HCT116 (cell line): ENCODE measurements around the gene GDPD5. TPM values are rescaled to one million over a fixed set of nuclear protein-coding genes. Genes with fewer than 3 reads are reported as not detected.

ENCODE experiments used
- ATAC-seq: fragments of 200-7000 bp; cut with Tn5 transposase; 2 replicates; pipeline ENCODE4 v1.9.1; 2020; ENCODE audit warnings: mild to moderate bottlenecking, moderate library complexity
- BruUV-seq: library from RNA; stranded (reverse); fragments of 400-500 nt; replicated peaks from 2 replicates; lab custom pipeline; 2021; lab: Mats Ljungman, UMichigan
- CTCF ChIA-PET: fragments of 300-600 bp; sonication (Branson Sonifier 250); formaldehyde crosslinking; loops from one replicate; lab custom pipeline; 2021; ENCODE audit warnings: antibody characterized with exemption; lab: Charles Lee
- POLR2A ChIA-PET: fragments of 300-600, 350-600 bp; sonication (Branson Sonifier 250); formaldehyde crosslinking; loops from one replicate; lab custom pipeline; 2021; ENCODE audit warnings: antibody characterized with exemption; lab: Charles Lee
- RAD21 ChIA-PET, 2 experiments: fragments of 300-600 bp; sonication (Branson Sonifier 250); formaldehyde crosslinking; loops; one replicate each; lab custom pipeline; 2023; ENCODE audit warnings: low total read pairs in 2 of 2; ENCODE audit not compliant: uncharacterized antibody in 2 of 2, unreplicated experiment in 2 of 2, low non-redundant PET in 1 of 2; lab: Charles Lee
- DNase-seq: peaks from one replicate; pipeline ENCODE4 v3.0.0-alpha.2; 2010; ENCODE audit warnings: low read depth, low spot score
- H2AFZ ChIP-seq: fragments of 200-600 bp; shearing (Covaris generic), sonication (generic); 2 replicates; pipeline ENCODE4 v1.6.1; 2017; ENCODE audit warnings: low read depth, mixed run types, mixed read lengths, antibody characterized with exemption, low read length; ENCODE audit not compliant: poor library complexity, severe bottlenecking
- H3K27ac ChIP-seq: 2 replicates; pipeline ENCODE4 v1.5.1; 2012; ENCODE audit warnings: low read depth, low read length
- H3K27me3 ChIP-seq: fragments of 200-600 bp; sonication (generic); 2 replicates; pipeline ENCODE4 v1.6.1; 2016; ENCODE audit warnings: mixed run types, low read length, mixed read lengths; ENCODE audit not compliant: insufficient read depth
- H3K36me3 ChIP-seq, 2 experiments: fragments of 200-500 bp in 1 of 2; fragments of 200-600 bp in 1 of 2; sonication (Bioruptor generic) in 1 of 2; sonication (generic) in 1 of 2; 2 replicates each; pipeline versions ENCODE4 v1.5.1 to v1.6.1; 2014 to 2016; ENCODE audit warnings: low read length in 2 of 2, inconsistent platforms in 1 of 2, mixed read lengths in 1 of 2, mixed run types in 1 of 2; ENCODE audit not compliant: insufficient read depth in 2 of 2, control insufficient read depth in 1 of 2
- H3K4me1 ChIP-seq, 2 experiments: fragments of 200-600 bp in 1 of 2; sonication (generic) in 1 of 2; 2 replicates each; pipeline versions ENCODE4 v1.5.1 to v1.6.1; 2012 to 2017; ENCODE audit warnings: low read length in 2 of 2, inconsistent platforms in 1 of 2, mild to moderate bottlenecking in 1 of 2, mixed read lengths in 1 of 2, mixed run types in 1 of 2, moderate library complexity in 1 of 2; ENCODE audit not compliant: insufficient read depth in 2 of 2, control insufficient read depth in 1 of 2
- H3K4me2 ChIP-seq: fragments of 200-600 bp; sonication (generic); 2 replicates; pipeline ENCODE4 v1.6.1; 2017; ENCODE audit warnings: mixed run types, low read length, mixed read lengths
- H3K4me3 ChIP-seq, 2 experiments: fragments of 200-600 bp in 1 of 2; sonication (generic) in 1 of 2; replicated peaks in 1 of 2; 2 replicates each; pipeline ENCODE4 v1.5.1; 2011 to 2016; ENCODE audit warnings: low read length in 2 of 2, control low read depth in 1 of 2, low read depth in 1 of 2, mild to moderate bottlenecking in 1 of 2, mixed read lengths in 1 of 2, mixed run types in 1 of 2
- H3K79me2 ChIP-seq: fragments of 200-600 bp; sonication (generic); 2 replicates; pipeline ENCODE4 v1.6.1; 2017; ENCODE audit warnings: mild to moderate bottlenecking, mixed run types, low read length, moderate library complexity, mixed read lengths; ENCODE audit not compliant: insufficient read depth
- H3K9ac ChIP-seq: fragments of 200-600 bp; sonication (generic); 2 replicates; pipeline ENCODE4 v1.6.1; 2016; ENCODE audit warnings: low read length, mixed read lengths
- H3K9me2 ChIP-seq: fragments of 200-600 bp; sonication (generic), shearing (Covaris generic); 2 replicates; pipeline ENCODE4 v1.6.1; 2017; ENCODE audit warnings: mixed run types, mild to moderate bottlenecking, moderate library complexity; ENCODE audit not compliant: insufficient read depth
- H3K9me3 ChIP-seq, 2 experiments: fragments of 200-500 bp in 1 of 2; fragments of 200-600 bp in 1 of 2; sonication (Bioruptor generic) in 1 of 2; sonication (generic) in 1 of 2; 2 replicates each; pipeline ENCODE4 v1.6.1; 2014 to 2017; ENCODE audit warnings: low read length in 2 of 2, mixed read lengths in 2 of 2, inconsistent platforms in 1 of 2, low read depth in 1 of 2, mild to moderate bottlenecking in 1 of 2, mixed run types in 1 of 2, moderate library complexity in 1 of 2; ENCODE audit not compliant: control insufficient read depth in 1 of 2, insufficient read depth in 1 of 2
- H4K20me1 ChIP-seq: fragments of 200-600 bp; sonication (generic), shearing (Covaris generic); 2 replicates; pipeline ENCODE4 v1.6.1; 2017; ENCODE audit warnings: mixed run types, mild to moderate bottlenecking, moderate library complexity; ENCODE audit not compliant: insufficient read depth
- CEBPB ChIP-seq: IDR thresholded peaks from 2 replicates; pipeline ENCODE4 v1.6.1; 2012; ENCODE audit warnings: low read depth
- EGR1 ChIP-seq: IDR thresholded peaks from 2 replicates; pipeline ENCODE4 v1.6.1; 2012; ENCODE audit warnings: low read depth
- ELF1 ChIP-seq: IDR thresholded peaks from 2 replicates; pipeline ENCODE4 v1.6.1; 2012; ENCODE audit warnings: low read depth, borderline replicate concordance
- EZH2phosphoT487 ChIP-seq: fragments of 200-600 bp; IDR thresholded peaks from 2 replicates; pipeline ENCODE4 v1.6.1; 2018; ENCODE audit warnings: antibody characterized with exemption, borderline replicate concordance
- FOSL1 ChIP-seq: IDR thresholded peaks from 2 replicates; pipeline ENCODE4 v1.6.1; 2012; ENCODE audit warnings: low read depth
- JUND ChIP-seq: IDR thresholded peaks from 2 replicates; pipeline ENCODE4 v1.6.1; 2012
- POLR2AphosphoS5 ChIP-seq: IDR thresholded peaks from 2 replicates; pipeline ENCODE4 v1.6.1; 2011; ENCODE audit warnings: mild to moderate bottlenecking, low read depth, low read length, moderate library complexity
- SIN3A ChIP-seq: IDR thresholded peaks from 2 replicates; pipeline ENCODE4 v1.6.1; 2012; ENCODE audit warnings: low read depth
- SP1 ChIP-seq: IDR thresholded peaks from 2 replicates; pipeline ENCODE4 v1.6.1; 2012; ENCODE audit warnings: low read depth
- SRF ChIP-seq: IDR thresholded peaks from 2 replicates; pipeline ENCODE4 v1.6.1; 2012; ENCODE audit warnings: low read depth
- TCF7L2 ChIP-seq: IDR thresholded peaks from 2 replicates; pipeline ENCODE4 v1.7.0; 2011; ENCODE audit warnings: borderline replicate concordance, inconsistent platforms; ENCODE audit not compliant: insufficient read depth, insufficient read length; ENCODE audit errors: extremely low read depth
- ZFX ChIP-seq: fragments of 450-650 bp; IDR thresholded peaks from 2 replicates; pipeline ENCODE4 v1.6.1; 2017
- intact Hi-C: fragments of 100-400 bp; cut with micrococcal nuclease; formaldehyde crosslinking; loops from 2 replicates; pipeline ENCODE4 v1.10.0; 2022
- total RNA-seq: library from RNA; stranded (reverse); gene quantifications from one replicate; pipeline ENCODE4 v1.2.1, GENCODE V29; 2021; ENCODE audit not compliant: unreplicated experiment
- TF ChIP-seq, protein P1 (sequence below): IDR thresholded peaks from 2 replicates; pipeline ENCODE4 v1.6.1; 2012; ENCODE audit warnings: low read depth
- TF ChIP-seq, protein P2 (sequence below): IDR thresholded peaks from 2 replicates; pipeline ENCODE4 v1.6.1; 2012
- TF ChIP-seq, protein P3 (sequence below): IDR thresholded peaks from 2 replicates; pipeline ENCODE4 v1.6.1; 2011; ENCODE audit warnings: mild to moderate bottlenecking, low read length, moderate library complexity; ENCODE audit not compliant: insufficient replicate concordance; ENCODE audit errors: extremely low read depth

Gene GDPD5
- total RNA-seq, 1 experiment from 2014 or later: 27.5 TPM

DNA sequence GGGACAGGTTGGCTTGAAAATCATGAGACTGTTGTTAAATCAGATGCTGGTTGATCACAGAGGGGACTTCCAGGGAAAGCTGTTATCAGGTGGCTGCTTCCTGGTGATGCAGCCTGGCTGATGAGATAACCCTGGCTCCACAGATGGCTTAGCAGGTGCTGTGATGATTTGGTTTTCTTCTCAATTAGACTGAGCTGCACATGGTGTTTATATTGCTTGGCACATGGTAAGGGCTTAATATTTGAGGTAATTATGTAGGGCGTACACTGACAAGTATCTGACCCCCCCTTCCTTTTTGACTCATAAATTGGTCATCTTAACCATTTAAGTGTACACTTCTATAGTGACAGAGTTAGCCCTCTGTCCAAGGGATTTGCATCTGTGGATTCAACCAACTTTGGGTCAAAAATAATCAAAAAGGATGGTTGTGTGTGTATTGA lies 119.4 kb downstream of the GDPD5 start:
- Histone ChIP-seq H3K27ac (no peak overlapping the region), H4K20me1 (peaks cover 69% of the 10 kb centered on the region), H3K27me3 (no peaks in the 10 kb centered on the region), H3K9ac (no peak overlapping the region), H3K36me3 (peaks cover 55 to 70% of the 10 kb centered on the region in 2 experiments), H2AFZ (no peak overlapping the region), H3K4me3 (no peak overlapping the region), H3K4me2 (no peak overlapping the region), H3K79me2 (peaks cover 75% of the 10 kb centered on the region), H3K9me2 (no peaks in the 10 kb centered on the region), H3K4me1 (peaks cover 2 to 31% of the 10 kb centered on the region in 2 experiments; a peak in 3 of 4 replicates), H3K9me3 (no peaks in the 10 kb centered on the region)
- no TSS peak for BruUV-seq
- intact Hi-C loops: no loop called here
- no peak for ATAC-seq
- POLR2A ChIA-PET: no interaction called here
- peak; percentile 52 for TF ChIP-seq POLR2AphosphoS5
- no peak for TF ChIP-seq TCF7L2
- RAD21 ChIA-PET: no interaction called here
- no peak for DNase-seq
- CTCF ChIA-PET: interaction anchor here (2.4 kb wide), 1 partner anchor 10 kb away, joined by 8 read pairs; no protein-coding TSS in a partner anchor

DNA sequence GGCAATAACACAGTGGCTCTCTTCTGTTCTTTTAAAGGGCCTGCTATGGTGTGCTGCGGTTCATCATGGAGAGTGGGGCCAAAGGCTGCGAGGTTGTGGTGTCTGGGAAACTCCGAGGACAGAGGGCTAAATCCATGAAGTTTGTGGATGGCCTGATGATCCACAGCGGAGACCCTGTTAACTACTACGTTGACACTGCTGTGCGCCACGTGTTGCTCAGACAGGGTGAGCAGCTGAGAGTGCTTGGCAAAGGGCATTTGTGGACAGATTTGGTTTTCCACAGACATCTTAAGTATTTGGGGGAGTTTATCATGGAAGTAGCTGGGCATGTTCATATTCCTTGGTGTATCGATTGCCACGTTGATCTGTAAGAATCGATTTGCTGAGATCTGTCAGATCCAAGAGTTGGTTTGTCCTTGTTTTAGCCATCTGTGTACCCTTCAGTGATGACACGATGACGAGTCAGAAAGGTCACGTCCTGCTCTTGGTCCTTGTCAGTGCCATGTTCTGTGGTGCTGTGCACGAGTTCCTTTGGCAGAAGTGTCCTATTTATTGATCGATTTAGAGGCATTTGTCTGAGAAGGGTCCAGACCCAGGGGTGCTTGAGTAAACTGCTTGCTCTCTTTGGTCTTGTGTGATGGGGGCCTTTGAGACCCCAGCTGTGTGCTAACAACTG lies 121.6 kb downstream of the GDPD5 start:
- peaks cover 4 to 36% of the 10 kb centered on the region in 2 experiments; a peak in 3 of 4 replicates for H3K4me1 ChIP-seq
- no peaks in the 10 kb centered on the region for H3K9me3 ChIP-seq
- H3K9ac ChIP-seq: no peak overlapping the region
- ATAC-seq: no peak
- BruUV-seq: no TSS peak
- no peak overlapping the region for H2AFZ ChIP-seq
- peaks cover 97% of the 10 kb centered on the region for H3K79me2 ChIP-seq
- intact Hi-C loops: no loop called here
- no peaks in the 10 kb centered on the region for H3K27me3 ChIP-seq
- H4K20me1 ChIP-seq: peaks cover 80% of the 10 kb centered on the region
- no peak overlapping the region for H3K4me3 ChIP-seq
- ChIA-PET POLR2A (no interaction called here), RAD21 (no interaction called here), CTCF (no interaction called here)
- no peak overlapping the region; the same call in 1 of the 2 replicates for H3K27ac ChIP-seq
- H3K9me2 ChIP-seq: no peaks in the 10 kb centered on the region
- DNase-seq: no peak
- no peak overlapping the region for H3K4me2 ChIP-seq
- H3K36me3 ChIP-seq: peaks cover 62 to 87% of the 10 kb centered on the region in 2 experiments
- TF ChIP-seq EGR1: no peak
- no peak for TF ChIP-seq ELF1
- no peak for TF ChIP-seq EZH2phosphoT487
- TF ChIP-seq SRF: no peak
- TF ChIP-seq, protein P1, sequence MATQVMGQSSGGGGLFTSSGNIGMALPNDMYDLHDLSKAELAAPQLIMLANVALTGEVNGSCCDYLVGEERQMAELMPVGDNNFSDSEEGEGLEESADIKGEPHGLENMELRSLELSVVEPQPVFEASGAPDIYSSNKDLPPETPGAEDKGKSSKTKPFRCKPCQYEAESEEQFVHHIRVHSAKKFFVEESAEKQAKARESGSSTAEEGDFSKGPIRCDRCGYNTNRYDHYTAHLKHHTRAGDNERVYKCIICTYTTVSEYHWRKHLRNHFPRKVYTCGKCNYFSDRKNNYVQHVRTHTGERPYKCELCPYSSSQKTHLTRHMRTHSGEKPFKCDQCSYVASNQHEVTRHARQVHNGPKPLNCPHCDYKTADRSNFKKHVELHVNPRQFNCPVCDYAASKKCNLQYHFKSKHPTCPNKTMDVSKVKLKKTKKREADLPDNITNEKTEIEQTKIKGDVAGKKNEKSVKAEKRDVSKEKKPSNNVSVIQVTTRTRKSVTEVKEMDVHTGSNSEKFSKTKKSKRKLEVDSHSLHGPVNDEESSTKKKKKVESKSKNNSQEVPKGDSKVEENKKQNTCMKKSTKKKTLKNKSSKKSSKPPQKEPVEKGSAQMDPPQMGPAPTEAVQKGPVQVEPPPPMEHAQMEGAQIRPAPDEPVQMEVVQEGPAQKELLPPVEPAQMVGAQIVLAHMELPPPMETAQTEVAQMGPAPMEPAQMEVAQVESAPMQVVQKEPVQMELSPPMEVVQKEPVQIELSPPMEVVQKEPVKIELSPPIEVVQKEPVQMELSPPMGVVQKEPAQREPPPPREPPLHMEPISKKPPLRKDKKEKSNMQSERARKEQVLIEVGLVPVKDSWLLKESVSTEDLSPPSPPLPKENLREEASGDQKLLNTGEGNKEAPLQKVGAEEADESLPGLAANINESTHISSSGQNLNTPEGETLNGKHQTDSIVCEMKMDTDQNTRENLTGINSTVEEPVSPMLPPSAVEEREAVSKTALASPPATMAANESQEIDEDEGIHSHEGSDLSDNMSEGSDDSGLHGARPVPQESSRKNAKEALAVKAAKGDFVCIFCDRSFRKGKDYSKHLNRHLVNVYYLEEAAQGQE: no peak
- TF ChIP-seq TCF7L2: no peak
- no peak for TF ChIP-seq SIN3A
- TF ChIP-seq ZFX: no peak
- no peak for TF ChIP-seq SP1
- TF ChIP-seq FOSL1: no peak
- TF ChIP-seq, protein P2, sequence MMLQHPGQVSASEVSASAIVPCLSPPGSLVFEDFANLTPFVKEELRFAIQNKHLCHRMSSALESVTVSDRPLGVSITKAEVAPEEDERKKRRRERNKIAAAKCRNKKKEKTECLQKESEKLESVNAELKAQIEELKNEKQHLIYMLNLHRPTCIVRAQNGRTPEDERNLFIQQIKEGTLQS: no peak
- TF ChIP-seq CEBPB: no peak
- TF ChIP-seq, protein P3, sequence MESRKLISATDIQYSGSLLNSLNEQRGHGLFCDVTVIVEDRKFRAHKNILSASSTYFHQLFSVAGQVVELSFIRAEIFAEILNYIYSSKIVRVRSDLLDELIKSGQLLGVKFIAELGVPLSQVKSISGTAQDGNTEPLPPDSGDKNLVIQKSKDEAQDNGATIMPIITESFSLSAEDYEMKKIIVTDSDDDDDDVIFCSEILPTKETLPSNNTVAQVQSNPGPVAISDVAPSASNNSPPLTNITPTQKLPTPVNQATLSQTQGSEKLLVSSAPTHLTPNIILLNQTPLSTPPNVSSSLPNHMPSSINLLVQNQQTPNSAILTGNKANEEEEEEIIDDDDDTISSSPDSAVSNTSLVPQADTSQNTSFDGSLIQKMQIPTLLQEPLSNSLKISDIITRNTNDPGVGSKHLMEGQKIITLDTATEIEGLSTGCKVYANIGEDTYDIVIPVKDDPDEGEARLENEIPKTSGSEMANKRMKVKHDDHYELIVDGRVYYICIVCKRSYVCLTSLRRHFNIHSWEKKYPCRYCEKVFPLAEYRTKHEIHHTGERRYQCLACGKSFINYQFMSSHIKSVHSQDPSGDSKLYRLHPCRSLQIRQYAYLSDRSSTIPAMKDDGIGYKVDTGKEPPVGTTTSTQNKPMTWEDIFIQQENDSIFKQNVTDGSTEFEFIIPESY: no peak
- no peak for TF ChIP-seq JUND
